ENCODE data around the gene OR5K4. TPM values are rescaled to one million over a fixed set of nuclear protein-coding genes. Genes with fewer than 3 reads are reported as not detected.

Gene OR5K4
- total RNA-seq, 2 experiments from 2014 or later = not detected

GRCh38 chr3:98371853-98372252, 18.2 kb downstream of the OR5K4 start:
- intact Hi-C loops (cut with DNase I, micrococcal nuclease) = no loop called here
- Histone ChIP-seq H3K4me3 (ENCODE audit: low read length) (no peak overlapping the region), H3K36me3 (ENCODE audit: insufficient read depth, low read length) (no peaks in the 10 kb centered on the region), H3K27me3 (ENCODE audit: control insufficient read depth in 1 of 2, insufficient read depth in 2 of 2, low read length in 2 of 2) (no peaks in the 10 kb centered on the region), H3K4me1 (ENCODE audit: insufficient read depth, low read length) (no peaks in the 10 kb centered on the region), H3K27ac (ENCODE audit: low read depth in 1 of 2, low read length in 2 of 2) (no peak overlapping the region), H3K9me3 (ENCODE audit: control insufficient read depth in 1 of 2, insufficient read depth in 1 of 2, low read length in 2 of 2) (peaks cover 0 to 3% of the 10 kb centered on the region in 2 experiments)
- H3K36me3 Mint-ChIP-seq (ENCODE audit: low read depth) = no peaks in the 10 kb centered on the region
- peaks cover 7% of the 10 kb centered on the region for H3K9me3 Mint-ChIP-seq
- ChIA-PET CTCF (no interaction called here), POLR2A (no interaction called here)
- peaks cover 7% of the 10 kb centered on the region for H3K27me3 Mint-ChIP-seq
- no peaks in the 10 kb centered on the region for H3K4me1 Mint-ChIP-seq (ENCODE audit: low read depth)
- H3K4me3 Mint-ChIP-seq = no peak overlapping the region
- TF ChIP-seq CTCF (IDR thresholded peaks at IDR 0.05) = peak; percentile 7
- DNase-seq (no peak), ATAC-seq (ENCODE audit: poor library complexity) (no peak)
- H3K27ac Mint-ChIP-seq = no peak overlapping the region

- no peak for TF ChIP-seq CTCF (IDR thresholded peaks at IDR 0.05)
- Mint-ChIP-seq H3K27me3 (peaks cover 6% of the 10 kb centered on the region), H3K4me3 (no peak overlapping the region), H3K27ac (no peak overlapping the region), H3K4me1 (ENCODE audit: low read depth) (no peaks in the 10 kb centered on the region), H3K36me3 (ENCODE audit: low read depth) (no peaks in the 10 kb centered on the region), H3K9me3 (peaks cover 7% of the 10 kb centered on the region)
- no peak overlapping the region for H3K4me3 ChIP-seq (ENCODE audit: low read length)
- H3K4me1 ChIP-seq (ENCODE audit: insufficient read depth, low read length) = no peaks in the 10 kb centered on the region
- H3K36me3 ChIP-seq (ENCODE audit: insufficient read depth, low read length) = no peaks in the 10 kb centered on the region
- intact Hi-C loops (cut with DNase I, micrococcal nuclease) = no loop called here
- POLR2A ChIA-PET = no interaction called here
- H3K27ac ChIP-seq (ENCODE audit: low read depth in 1 of 2, low read length in 2 of 2) = no peak overlapping the region
- CTCF ChIA-PET = no interaction called here
- DNase-seq (no peak), ATAC-seq (ENCODE audit: poor library complexity) (no peak)
- no peaks in the 10 kb centered on the region for H3K27me3 ChIP-seq (ENCODE audit: control insufficient read depth in 1 of 2, insufficient read depth in 2 of 2, low read length in 2 of 2)
- peaks cover 0 to 2% of the 10 kb centered on the region in 2 experiments for H3K9me3 ChIP-seq (ENCODE audit: control insufficient read depth in 1 of 2, insufficient read depth in 1 of 2, low read length in 2 of 2)
These were observed 18.8 kb downstream of the OR5K4 start for GRCh38 chr3:98372445-98372844.

GRCh38 chr3:98376631-98377030, 23.0 kb downstream of the OR5K4 start:
- Mint-ChIP-seq H3K4me1 (ENCODE audit: low read depth) (no peaks in the 10 kb centered on the region), H3K4me3 (no peak overlapping the region), H3K36me3 (ENCODE audit: low read depth) (no peaks in the 10 kb centered on the region), H3K9me3 (peaks cover 5% of the 10 kb centered on the region), H3K27ac (no peak overlapping the region), H3K27me3 (peaks cover 3% of the 10 kb centered on the region)
- ATAC-seq (ENCODE audit: poor library complexity) (no peak), DNase-seq (no peak)
- Histone ChIP-seq H3K27me3 (ENCODE audit: control insufficient read depth in 1 of 2, insufficient read depth in 2 of 2, low read length in 2 of 2) (no peaks in the 10 kb centered on the region), H3K36me3 (ENCODE audit: insufficient read depth, low read length) (no peaks in the 10 kb centered on the region), H3K4me3 (ENCODE audit: low read length) (no peak overlapping the region), H3K27ac (ENCODE audit: low read depth in 1 of 2, low read length in 2 of 2) (no peak overlapping the region), H3K9me3 (ENCODE audit: control insufficient read depth in 1 of 2, insufficient read depth in 1 of 2, low read length in 2 of 2) (no peaks in the 10 kb centered on the region), H3K4me1 (ENCODE audit: insufficient read depth, low read length) (no peaks in the 10 kb centered on the region)
- ChIA-PET POLR2A (no interaction called here), CTCF (interaction anchor here (0.9 kb wide), 1 partner anchor 195 kb away, joined by 3 read pairs; no protein-coding TSS in a partner anchor)
- no peak for TF ChIP-seq CTCF (IDR thresholded peaks at IDR 0.05)
- intact Hi-C loops (cut with DNase I, micrococcal nuclease) = no loop called here
